PC-3 (cell line): ENCODE results near the gene ENTR1.

Experiments
- CTCF ChIP-seq: fragments of 300-600 bp; sonication (generic); conservative IDR thresholded peaks from 2 replicates; pipeline ENCODE4 v1.5.1; 2017; ENCODE audit warnings: antibody characterized with exemption, low read depth, mild to moderate bottlenecking, low read length
- EZH2 ChIP-seq: fragments of 300-600 bp; sonication (generic); IDR thresholded peaks from one replicate; pipeline ENCODE4 v1.6.1; 2017; ENCODE audit warnings: antibody characterized with exemption, mild to moderate bottlenecking, low read length; ENCODE audit not compliant: unreplicated experiment

- TF ChIP-seq CTCF (no peak), EZH2 (no peak)
Observed at GRCh38 chr9:136379003-136379287, 31.5 kb downstream of the ENTR1 start.
